Midbrain (tissue), 1 donor: ENCODE data around the gene CLINT1.
"Not testable (repeated sequence)": the region's sequence is repeated elsewhere in the genome, so short reads cannot be mapped to it uniquely, and the experiment has no call there.

ENCODE experiments used
- DNase-seq: peaks from one replicate; lab custom pipeline; 2025; lab: John Stamatoyannopoulos, UW

CLINT1 gene

DNA sequence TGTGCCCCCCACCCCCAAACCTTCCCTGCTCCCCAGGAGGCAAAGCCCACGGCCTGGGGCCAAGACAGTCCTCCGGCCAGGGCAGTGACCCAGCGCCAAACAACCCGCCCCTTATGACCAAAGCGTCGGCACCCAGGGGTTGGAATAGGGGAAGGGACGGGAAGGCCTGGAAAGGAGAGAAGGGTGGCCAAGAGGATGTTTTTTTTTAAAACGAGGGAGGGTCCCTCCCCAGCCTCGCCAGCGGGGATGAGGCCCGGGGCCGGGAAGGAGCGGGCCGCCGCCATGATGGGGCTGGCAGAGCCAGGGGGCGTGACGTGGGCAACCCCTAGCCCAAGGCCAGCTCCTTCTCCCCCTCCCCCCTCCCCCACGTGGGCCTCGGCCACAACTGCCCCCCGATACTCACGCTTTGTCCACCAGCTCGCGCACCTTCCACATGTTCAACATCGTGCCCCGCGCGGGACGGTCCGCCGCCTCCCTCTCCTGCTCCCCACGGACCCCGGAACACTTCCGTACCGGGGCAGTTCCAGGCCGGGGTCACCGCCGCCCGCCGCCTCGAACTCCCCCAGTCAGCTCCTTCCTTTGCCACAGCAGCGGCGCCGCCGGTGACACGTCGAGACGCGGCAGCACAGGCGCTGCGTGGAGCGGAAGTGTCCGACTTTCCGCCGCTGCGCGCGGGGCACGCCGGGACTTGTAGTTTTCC is at the start of gene CLINT1:
TSS of gene CLINT1 (minus strand) at position 619 of the 700 bp plus-strand sequence. CDS start at position 444, 175 bp downstream.
- DNase-seq, result peak; percentile 91

DNA sequence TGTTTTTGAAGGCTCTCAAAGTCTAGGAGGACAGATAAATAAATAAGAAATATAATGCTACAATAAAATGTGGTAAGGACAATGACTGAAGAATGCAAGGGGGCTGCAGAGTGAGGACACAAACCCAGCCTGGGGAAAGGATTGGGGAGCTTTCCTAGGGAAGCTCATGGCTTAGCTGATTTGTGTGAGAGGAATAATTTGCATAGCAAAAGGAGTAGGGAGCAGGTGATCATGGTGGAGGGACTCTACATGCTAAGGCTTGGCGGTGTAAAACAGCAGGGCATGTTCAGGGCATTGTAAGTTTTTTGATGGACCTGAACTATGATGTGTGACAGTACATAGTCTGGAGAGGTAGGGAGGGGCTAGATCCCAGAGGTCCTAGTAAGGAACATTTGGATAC is 49.5 kb upstream of the CLINT1 start:
- DNase-seq, result no peak

DNA sequence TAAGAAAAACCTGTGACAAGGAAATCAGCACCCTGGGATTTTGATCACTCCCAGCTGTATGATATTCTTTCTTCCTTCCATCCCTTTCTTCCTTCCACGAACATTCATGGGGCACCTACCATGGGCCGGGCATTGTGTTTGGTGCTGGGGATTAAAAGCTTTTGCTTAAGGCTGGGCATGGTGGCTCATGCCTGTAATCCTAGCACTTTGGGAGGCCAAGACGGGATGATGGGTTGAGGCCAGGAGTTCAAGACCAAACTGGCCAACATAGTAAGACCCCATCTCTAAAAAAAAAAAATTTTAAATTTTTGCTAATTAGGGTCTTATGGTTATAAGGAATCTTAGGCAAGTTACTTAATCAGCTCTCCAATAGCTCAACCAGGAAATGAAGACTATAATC is 48.5 kb upstream of the CLINT1 start:
- DNase-seq, result no peak

DNA sequence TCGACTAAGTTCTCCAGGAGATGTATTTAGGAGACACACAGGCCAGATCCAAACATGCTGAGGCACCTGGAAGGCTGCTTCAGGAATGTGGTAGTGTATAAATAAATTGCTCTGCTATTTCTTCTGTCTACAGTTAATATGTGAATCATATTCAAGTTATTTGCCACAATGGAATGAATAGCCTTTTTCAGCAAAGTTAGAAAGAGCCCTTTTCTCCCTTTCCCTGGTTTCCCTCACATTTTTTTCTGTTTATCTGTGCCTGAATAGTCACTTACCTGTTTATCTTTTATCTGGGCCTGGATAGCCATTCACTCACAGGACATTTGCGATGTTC is 44.1 kb upstream of the CLINT1 start:
- no peak for DNase-seq

DNA sequence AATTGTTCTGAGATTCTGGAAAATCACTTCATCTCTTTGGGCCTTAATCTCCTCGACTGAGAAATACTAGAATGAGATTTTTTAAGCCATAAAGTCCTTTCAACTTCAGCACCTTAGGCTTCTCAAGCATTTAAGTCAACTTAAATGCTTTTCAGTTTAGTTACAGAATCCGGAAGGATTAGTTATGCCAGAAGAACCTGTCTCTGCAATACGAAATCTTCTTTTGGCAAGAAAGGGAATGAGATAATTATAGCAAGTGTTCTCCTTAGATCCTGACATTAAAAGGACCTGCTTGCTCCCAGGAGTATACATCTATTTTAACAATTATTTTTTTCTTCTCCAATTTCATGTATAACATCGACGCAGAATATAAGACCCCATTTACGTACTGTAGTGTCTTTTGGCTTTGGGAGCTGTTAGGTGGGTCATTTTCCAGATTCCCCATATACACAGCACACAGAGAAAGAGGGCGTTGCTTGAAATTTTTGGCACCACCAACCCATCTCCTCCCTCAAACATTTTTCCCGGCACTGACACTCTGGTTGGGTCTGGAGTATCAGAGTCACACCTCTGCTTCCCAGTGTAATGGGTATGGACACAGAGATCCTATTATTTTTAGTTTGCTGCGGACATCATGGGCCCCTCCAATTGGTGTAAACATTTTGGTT is 43.6 kb upstream of the CLINT1 start:
- no peak for DNase-seq

DNA sequence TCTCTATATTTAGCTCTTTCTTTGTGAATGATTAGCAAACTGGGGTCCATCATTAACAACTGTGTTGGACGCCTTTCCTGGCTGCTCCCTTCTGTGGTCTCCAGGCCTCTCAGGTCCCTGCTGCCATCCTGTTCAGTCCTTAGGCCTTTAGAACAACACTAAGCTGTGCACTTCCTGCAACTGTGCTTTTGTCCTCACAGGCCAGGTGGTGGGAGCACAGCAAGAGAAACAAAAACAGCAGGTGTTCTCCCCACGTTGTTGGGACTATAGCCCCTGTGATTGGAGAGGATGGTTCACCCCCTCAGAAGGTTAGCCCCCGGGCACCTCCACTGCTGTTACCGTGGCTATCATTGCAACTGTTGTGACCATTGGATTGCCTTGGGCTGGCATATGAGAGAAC is 41.7 kb upstream of the CLINT1 start:
- no peak for DNase-seq

DNA sequence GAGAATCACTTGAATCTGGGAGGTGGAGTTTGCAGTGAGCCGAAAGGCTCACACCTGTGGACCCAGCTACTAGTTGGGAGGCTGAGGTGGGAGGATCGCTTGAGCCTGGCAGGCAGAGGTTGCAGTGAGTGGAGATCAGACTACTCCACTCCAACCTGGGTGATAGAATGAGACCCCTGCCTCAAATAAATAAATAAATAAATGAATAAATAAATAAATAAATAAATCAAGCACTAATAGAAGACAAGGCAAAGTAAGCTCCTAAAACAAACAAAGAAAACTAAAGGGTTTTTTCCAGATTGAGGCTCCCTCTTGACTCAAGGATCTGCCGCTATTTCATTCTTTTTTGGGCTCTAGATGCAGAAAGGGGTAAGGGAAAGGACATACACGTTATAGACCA is 34.7 kb upstream of the CLINT1 start:
- no peak for DNase-seq

DNA sequence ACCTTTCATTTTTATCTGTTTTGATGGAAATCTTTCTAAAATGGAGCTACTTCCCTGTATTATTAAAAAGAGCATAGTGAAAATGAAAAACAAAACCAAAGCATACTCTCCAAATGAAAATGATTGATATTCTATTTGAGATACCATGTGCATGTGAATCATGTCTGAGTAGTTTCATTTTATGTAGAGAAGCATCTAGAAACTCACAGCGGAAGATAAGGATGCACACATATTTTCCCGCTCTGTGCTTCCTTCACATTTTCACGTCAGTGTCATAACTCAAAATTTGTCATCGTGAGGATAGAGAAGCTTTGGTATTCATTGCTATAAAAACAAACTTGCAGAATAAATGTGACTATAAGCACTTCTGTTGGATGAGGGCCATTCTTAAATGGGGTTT is 34.0 kb upstream of the CLINT1 start:
- no peak for DNase-seq

DNA sequence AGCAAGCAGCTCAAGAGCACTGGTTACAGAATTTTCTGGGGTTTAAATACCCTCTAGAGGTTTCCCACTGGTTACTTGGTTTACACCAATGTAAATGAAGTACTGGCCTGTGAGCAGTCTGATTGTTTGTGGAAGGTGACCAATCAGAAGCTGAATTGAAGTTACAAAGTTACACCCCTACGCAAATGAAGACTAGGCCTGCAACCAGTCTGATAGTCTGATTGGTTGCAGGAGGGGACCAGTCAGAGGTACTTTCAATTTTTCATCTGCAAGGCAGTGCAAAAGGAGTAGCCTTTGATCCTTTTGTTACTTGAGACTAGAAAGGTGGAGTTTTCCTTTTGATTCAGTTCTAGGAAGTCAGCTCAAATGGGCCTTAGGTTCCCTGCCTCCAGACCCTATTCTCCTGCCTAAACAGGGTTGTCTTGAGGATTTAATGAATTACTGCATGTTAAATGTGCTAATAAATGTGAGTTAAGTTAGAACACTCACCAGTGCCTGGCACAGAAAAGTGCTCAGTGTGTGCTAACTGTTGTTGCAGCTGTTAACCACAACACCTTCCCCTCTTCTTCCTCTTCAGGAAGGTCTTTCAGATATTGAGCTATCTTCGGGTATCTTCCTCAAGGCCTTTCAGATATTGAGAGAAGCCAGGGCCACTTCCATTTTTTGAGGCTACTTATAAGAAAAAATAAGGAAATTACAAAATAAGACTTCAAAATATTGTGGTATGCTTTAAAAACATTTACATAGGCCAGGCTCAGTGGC is 32.1 kb upstream of the CLINT1 start:
- no peak for DNase-seq

DNA sequence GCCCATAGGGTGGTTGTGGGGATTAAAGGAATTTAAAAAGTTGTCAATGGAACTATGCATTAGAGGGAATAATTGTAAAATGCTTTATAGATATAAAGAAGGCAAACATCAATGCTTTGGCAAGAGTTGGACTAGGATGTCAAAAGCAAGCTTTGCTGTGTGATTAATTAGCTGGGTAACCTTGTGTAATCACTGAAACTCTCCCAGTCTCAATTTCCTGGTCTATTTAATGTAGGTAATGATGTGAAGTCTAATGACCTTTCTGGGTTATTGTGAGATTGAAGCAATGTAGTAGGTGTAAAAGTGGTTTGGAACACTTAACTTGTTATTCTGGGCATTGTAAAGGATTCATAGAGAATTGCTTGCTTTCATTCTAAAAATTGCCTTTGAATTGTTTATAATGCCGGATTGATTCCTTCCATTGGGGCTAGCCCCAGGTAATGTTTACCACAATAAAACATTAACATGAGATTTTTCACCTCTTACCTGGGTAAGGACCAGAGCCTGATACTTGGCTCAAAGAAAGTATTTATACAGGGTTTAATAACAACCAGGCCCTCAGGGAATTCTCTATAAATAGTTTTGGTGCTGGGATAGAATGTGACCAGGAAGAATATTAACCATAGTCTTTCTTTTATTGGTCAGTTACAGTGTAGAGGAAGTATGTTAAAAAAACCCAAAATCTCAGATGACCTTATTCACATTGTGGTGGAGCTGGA is 30.0 kb upstream of the CLINT1 start:
- DNase-seq, result no peak

DNA sequence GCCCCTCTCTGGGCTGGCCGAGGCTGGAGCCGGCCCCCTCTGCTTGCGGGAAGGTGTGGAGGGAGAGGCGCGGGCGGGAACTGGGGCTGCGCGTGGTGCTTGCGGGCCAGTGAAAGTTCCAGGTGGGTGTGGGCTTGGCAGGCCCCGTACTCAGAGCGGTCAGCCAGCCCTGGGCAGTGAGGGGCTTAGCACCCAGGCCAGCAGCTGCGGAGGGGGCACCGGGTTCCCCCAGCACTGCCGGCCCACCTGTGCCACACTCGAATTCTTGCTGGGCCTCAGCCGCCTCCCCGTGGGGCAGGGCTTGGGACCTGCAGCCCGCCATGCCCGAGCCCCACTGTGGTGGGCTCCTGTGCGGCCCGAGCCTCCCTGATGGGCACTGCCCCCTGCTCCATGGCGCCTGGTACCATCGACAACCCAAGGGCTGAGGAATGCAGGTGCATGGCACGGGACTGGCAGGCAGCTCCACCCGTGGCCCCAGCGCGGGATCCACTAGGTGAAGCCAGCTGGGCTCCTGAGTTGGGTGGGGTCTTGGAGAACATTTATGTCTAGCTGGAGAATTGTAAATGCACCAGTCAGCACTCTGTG is 27.9 kb upstream of the CLINT1 start:
- DNase-seq, result no peak

DNA sequence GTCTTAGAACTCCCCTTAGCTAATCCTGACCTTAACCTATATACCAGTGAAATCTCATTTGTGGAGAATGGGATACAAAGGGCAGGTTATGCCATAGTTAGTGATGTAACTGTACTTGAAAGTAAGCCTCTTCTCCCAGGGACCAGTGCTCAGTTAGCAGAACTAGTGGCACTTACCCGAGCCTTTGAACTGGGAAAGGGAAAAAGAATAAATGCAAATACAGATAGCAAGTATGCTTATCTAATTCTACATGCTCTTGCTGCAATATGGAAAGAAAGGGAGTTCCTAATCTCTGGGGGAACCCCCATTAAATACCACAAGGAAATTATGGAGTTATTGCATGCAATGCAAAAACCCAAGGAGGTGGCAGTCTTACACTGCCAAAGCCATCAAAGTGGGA is 26.1 kb upstream of the CLINT1 start:
- not testable (repeated sequence) for DNase-seq

DNA sequence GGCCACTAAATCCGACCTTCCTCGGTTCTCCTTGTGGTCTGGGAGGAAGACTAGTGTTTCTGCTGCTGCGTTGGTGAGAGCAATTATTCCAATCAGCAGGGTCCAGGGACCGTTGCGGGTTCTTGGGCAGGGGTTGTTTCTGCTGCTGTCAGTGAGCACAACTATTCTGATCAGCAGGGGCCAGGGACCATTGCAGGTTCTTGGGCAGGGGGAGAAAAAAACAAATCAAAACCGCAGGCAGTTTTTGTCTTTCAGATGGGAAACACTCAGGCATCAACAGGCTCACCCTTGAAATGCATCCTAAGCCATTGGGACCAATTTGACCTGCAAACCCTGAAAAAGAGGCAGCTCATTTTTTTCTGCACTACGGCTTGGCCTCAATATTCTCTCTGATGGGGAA is 22.6 kb upstream of the CLINT1 start:
- DNase-seq, result not testable (repeated sequence)

DNA sequence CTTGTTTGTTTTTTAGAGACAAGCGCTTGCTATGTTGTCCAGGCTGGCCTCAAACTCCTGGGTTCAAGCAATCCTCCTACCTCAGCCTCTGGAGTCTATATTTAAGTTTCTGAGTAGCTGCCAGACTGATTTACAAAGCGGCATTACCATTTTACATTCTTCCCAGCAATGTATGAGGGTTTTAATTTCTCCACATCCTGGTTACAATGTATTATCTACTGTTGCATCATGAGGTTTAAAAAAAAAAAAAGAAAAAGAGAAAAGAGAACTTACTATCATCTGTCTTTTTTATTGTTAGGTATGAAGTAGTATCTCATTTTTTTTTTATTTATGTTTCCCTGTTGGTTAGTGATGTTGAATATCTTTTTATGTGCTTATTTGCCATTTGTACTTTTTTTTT is 18.9 kb upstream of the CLINT1 start:
- DNase-seq, result no peak

DNA sequence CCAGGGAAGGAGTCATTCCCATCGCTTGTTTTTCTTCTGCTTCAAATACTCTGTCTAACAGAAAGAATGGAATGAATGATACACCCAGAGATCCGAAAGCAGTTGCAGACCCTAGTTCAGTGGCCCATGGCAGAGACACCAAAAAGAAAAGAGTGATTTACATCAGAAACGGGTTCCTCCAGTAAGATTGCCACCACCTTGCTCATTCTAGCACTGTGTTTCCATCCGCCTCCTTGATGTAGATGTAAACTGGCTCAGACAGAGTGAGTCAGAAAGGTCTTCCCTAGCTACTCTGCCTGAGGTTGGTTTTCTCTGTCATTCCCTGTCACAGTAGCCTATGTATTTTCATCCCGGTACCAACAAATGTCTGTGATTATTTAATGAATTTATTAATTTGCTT is 15.9 kb upstream of the CLINT1 start:
- DNase-seq, result no peak

DNA sequence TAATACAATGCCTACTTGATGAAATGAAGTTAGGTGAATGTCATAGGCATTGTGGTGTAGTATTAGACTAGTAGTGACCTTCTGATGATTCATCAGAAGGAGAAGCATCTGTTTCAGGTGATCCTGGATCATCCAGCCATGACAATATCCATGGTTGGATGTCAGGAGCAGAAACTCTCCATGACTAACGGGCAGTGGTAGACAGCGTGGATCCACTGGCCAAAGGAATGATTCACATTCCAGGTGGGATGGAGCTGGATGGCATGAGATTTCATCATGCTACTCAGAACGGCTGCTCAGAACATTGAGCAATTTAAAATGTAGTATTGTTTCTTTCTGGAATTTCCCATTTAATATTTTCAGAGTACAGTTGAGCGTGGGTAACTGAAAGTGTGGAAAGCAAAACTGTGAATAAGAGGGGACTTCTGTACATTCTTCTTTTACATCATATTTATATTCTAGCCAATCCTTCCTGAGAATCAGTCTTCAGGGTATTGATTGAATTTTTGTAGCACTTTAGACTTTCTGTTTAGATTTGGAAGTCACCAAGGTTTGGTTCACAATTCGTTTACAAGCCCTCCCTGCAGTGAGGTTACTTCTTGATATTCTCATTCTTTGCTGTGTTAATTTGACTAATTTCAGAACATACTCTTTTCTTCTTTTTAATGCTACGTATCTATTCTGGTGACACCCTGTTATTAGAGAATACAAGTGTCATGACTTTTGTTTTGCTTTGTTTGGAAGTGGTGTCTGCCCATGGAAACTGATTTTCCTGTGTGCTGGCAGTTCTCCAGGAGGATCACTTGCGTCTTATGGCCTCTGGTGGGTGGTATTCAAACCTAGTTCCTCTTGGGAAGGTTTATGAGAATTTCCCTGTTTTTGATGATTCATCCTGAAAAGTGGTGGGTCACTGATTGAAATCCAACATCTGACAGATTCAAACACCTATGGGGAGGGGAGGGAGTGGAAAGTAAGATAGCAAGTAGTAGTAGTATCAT is 12.2 kb upstream of the CLINT1 start:
- DNase-seq, result no peak

DNA sequence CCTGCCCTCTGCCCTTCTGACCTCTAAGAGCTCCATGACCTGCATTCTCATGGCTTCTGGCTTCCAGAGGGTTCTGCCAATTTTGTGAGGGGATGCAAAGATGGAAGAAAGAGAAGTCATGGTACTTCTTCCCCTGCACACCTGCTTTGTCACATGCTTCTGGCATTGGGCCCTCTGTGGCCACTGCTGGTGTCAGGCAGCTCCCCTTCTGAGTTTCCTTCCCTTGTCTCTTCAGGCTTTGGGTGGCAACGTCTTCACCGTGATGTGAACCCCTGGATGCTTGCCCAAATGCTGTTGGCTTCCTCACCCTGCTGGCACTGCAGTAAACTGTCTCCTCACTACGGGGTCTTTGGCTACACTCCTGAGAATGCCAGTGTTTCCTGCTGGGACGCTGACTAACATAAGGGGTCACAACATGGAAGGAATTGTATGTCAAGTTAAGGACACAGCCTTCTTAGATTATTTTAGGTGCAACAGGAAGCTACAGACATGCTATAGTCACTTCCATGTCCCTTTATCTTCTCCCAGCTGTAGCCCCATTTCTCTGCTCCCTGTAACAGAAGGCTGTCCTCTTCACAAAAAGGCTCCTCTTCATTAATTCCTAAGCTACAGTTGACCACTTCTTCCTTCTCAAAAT is 8.9 kb upstream of the CLINT1 start:
- DNase-seq, result no peak

DNA sequence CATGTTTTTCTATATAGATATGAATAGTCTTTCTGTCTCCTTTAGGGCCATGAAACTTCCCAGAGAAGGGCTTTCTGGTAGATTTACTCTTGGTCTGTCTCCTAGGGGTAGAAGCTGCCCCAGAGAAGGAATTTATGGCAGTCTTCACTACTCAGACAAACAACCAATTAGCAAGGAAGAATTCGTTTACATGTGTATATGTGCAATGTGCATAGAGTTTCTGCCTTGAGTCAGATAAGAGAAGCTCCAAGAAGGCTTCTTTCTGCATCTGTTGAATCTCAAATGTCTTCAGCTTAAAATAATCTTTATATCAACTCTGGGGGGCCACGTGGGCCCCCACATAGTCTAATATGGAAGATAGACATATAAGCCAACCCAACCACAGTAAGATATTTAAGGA is 7.6 kb upstream of the CLINT1 start:
- no peak for DNase-seq

DNA sequence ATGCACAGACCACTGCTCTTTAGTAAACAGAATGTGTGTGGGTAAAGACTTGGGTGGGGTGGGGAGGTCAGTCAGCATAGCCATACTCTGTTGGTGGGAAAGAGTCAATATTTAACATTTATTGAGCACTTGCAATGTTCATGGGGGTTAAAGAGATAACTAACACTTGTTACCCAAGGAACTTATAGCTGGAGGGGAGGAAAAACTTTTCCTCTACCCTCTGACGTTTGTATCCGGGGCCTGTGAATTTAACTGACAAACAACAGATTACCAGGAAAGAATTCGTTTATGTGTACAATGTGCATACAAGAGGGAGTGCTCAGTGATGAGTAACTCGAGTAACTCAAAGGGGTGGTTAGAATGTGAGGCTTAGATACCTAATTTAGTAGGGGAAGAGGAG is 6.8 kb upstream of the CLINT1 start:
- no peak for DNase-seq

DNA sequence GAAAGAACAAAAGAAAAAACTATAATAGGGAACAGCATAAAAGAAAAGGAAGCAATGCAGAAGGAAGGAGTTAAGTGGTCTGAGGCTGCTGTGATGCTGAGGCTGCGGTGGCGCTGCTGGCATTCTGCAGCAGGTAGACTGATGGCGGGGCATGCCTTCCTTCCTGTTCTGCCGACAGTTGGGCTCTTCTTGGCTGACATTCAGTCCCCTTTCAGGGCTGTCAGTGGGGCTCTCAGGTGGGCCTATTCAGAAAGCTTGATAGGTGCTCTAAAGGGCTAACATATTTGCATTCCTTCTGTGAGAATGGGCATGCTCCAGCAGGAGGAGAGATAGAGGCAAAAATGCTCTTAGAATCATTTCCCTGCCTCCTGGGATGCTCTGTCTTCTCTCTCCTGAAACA is 5.1 kb upstream of the CLINT1 start:
- no peak for DNase-seq
